ENCODE data around the gene MADCAM1.

MADCAM1 gene

DNA sequence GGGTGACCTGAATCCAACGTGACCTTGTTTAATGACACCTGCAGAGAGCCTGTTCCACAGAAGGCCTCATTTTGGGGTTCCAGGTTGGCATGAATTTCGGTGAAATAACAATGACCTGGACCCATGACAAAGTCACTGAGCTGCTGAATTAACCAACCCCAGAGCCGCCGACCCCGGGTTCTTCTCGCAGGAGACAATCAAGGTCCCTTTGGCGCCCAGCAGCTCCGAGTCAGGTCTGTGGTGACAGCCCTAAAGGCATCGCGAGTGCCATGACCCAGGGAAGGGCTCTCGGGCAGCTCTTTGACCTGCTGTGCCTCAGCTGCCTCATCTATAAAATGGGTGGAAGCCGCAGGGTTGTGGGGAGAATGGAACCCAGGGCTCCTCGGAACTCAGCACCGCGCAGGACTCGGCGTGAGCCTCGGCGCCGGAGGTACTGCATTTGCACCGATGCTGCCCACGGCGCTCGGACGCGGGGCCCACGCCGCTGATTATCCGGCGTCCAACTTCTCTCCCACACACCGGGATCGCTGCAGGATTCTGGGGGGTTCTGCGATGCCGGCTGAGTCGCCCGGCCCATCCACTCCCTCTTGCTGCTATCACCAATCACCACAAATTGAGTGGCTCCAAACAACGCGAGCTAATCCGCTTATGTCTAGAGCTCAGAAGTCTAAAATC lies 41.1 kb upstream of the MADCAM1 start:
- Histone ChIP-seq H3K4me3 (ENCODE audit: low read length, poor library complexity, severe bottlenecking) (no peak overlapping the region), H3K9me2 (replicated peaks; ENCODE audit: low read depth, low read length) (no peaks in the 10 kb centered on the region), H3K4me2 (ENCODE audit: low read depth, low read length, poor library complexity, severe bottlenecking) (no peak overlapping the region), H3K79me2 (ENCODE audit: insufficient read depth, low read length) (no peaks in the 10 kb centered on the region), H3K36me3 (ENCODE audit: insufficient read depth, low read length) (no peaks in the 10 kb centered on the region), H3K9ac (ENCODE audit: low read depth, low read length, poor library complexity, severe bottlenecking) (no peak overlapping the region), H3K4me1 (ENCODE audit: insufficient read depth, low read length, poor library complexity, severe bottlenecking) (no peaks in the 10 kb centered on the region), H3K9me3 (ENCODE audit: insufficient read depth, low read depth, low read length) (peaks cover 31% of the 10 kb centered on the region; the same call in 1 of the 2 replicates), H3F3A (ENCODE audit: low read depth) (no peaks in the 10 kb centered on the region; the same call in 1 of the 2 replicates), H2AFZ (ENCODE audit: low read length) (no peak overlapping the region), H3K27me3 (ENCODE audit: insufficient read depth, low read length, poor library complexity, severe bottlenecking) (no peaks in the 10 kb centered on the region), H4K20me1 (ENCODE audit: insufficient read depth, low read length, poor library complexity, severe bottlenecking) (no peaks in the 10 kb centered on the region)
- TF ChIP-seq EZH2phosphoT487 (IDR thresholded peaks at IDR 0.05; ENCODE audit: borderline replicate concordance) = no peak
- TF ChIP-seq, protein P1, sequence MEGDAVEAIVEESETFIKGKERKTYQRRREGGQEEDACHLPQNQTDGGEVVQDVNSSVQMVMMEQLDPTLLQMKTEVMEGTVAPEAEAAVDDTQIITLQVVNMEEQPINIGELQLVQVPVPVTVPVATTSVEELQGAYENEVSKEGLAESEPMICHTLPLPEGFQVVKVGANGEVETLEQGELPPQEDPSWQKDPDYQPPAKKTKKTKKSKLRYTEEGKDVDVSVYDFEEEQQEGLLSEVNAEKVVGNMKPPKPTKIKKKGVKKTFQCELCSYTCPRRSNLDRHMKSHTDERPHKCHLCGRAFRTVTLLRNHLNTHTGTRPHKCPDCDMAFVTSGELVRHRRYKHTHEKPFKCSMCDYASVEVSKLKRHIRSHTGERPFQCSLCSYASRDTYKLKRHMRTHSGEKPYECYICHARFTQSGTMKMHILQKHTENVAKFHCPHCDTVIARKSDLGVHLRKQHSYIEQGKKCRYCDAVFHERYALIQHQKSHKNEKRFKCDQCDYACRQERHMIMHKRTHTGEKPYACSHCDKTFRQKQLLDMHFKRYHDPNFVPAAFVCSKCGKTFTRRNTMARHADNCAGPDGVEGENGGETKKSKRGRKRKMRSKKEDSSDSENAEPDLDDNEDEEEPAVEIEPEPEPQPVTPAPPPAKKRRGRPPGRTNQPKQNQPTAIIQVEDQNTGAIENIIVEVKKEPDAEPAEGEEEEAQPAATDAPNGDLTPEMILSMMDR (conservative IDR thresholded peaks at IDR 0.05; ENCODE audit: low read length) = no peak

DNA sequence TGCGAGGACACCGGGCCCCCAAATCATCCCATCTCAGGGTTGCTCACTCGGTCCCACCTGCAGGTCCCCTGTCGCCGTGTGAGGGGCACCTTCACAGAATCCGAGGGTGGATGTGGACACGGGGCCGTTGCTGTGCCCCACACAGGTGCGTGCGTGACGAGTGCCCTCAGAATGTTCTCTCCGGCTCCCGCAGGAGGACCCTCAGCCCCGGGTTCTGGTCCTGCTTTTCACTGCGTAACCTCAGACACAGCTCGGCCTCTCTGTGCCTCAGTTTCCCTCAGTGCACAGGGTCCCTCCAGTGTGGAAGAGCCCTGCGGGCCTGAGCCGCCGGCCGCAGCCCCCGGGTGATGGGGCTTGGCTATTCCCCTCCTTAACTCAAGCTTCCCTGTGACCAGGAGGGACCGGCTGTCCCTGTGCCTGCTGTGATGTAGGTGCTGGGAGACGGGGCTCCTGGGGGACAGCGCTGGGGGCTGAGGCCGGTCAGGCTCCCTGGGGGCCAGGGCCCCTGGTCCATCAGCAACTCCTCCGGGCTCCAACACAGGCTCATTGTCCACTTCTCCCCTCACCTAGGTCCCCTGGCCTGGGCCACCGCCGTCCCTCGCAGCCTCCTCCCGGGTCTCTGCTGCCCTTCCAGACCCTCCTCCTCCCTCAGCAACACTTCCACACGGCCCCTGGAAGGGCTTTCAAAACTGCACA lies 40.3 kb upstream of the MADCAM1 start:
- Histone ChIP-seq H3K9me3 (ENCODE audit: insufficient read depth, low read depth, low read length) (peaks cover 27% of the 10 kb centered on the region; the same call in 1 of the 2 replicates), H3K4me3 (ENCODE audit: low read length, poor library complexity, severe bottlenecking) (no peak overlapping the region), H3K9me2 (replicated peaks; ENCODE audit: low read depth, low read length) (no peaks in the 10 kb centered on the region), H3K27me3 (ENCODE audit: insufficient read depth, low read length, poor library complexity, severe bottlenecking) (no peaks in the 10 kb centered on the region), H3F3A (ENCODE audit: low read depth) (no peaks in the 10 kb centered on the region; the same call in 1 of the 2 replicates), H3K36me3 (ENCODE audit: insufficient read depth, low read length) (no peaks in the 10 kb centered on the region), H3K9ac (ENCODE audit: low read depth, low read length, poor library complexity, severe bottlenecking) (no peak overlapping the region), H3K4me1 (ENCODE audit: insufficient read depth, low read length, poor library complexity, severe bottlenecking) (no peaks in the 10 kb centered on the region), H2AFZ (ENCODE audit: low read length) (no peak overlapping the region), H4K20me1 (ENCODE audit: insufficient read depth, low read length, poor library complexity, severe bottlenecking) (no peaks in the 10 kb centered on the region), H3K4me2 (ENCODE audit: low read depth, low read length, poor library complexity, severe bottlenecking) (no peak overlapping the region), H3K79me2 (ENCODE audit: insufficient read depth, low read length) (no peaks in the 10 kb centered on the region)
- TF ChIP-seq, protein P1 (conservative IDR thresholded peaks at IDR 0.05; ENCODE audit: low read length) = no peak
- no peak for TF ChIP-seq EZH2phosphoT487 (IDR thresholded peaks at IDR 0.05; ENCODE audit: borderline replicate concordance)

DNA sequence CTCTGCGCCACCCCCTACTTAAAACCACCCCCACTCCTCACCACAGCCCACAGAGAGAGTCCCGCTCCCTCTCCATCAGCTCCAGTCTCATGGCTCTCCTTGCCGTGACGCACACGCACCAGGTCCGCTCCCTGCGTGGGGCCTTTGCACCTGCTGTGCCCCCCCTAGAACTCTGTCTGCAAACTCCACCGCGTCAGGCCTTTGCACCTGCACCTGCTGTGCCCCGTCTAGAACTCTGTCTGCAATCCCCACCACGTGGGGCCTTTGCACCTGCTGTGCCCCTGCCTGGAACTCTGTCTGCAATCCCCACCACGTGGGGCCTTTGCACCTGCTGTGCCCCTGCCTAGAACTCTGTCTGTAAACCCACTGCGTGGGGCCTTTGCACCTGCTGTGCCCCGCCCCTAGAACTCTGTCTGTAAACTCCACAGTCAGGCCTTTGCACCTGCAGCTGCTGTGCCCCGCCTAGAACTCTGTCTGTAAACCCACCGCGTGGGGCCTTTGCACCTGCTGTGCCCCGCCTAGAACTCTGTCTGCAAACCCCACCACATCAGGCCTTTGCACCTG lies 39.7 kb upstream of the MADCAM1 start:
- no peaks in the 10 kb centered on the region for H3K79me2 ChIP-seq (ENCODE audit: insufficient read depth, low read length)
- no peak overlapping the region for H3K4me2 ChIP-seq (ENCODE audit: low read depth, low read length, poor library complexity, severe bottlenecking)
- H3K27me3 ChIP-seq (ENCODE audit: insufficient read depth, low read length, poor library complexity, severe bottlenecking) = no peaks in the 10 kb centered on the region
- peaks cover 21% of the 10 kb centered on the region; the same call in 1 of the 2 replicates for H3K9me3 ChIP-seq (ENCODE audit: insufficient read depth, low read depth, low read length)
- H2AFZ ChIP-seq (ENCODE audit: low read length) = no peak overlapping the region
- H3F3A ChIP-seq (ENCODE audit: low read depth) = no peaks in the 10 kb centered on the region
- H3K9ac ChIP-seq (ENCODE audit: low read depth, low read length, poor library complexity, severe bottlenecking) = no peak overlapping the region
- H3K4me1 ChIP-seq (ENCODE audit: insufficient read depth, low read length, poor library complexity, severe bottlenecking) = no peaks in the 10 kb centered on the region
- no peak overlapping the region for H3K4me3 ChIP-seq (ENCODE audit: low read length, poor library complexity, severe bottlenecking)
- TF ChIP-seq, protein P1 (conservative IDR thresholded peaks at IDR 0.05; ENCODE audit: low read length) = no peak
- no peak for TF ChIP-seq EZH2phosphoT487 (IDR thresholded peaks at IDR 0.05; ENCODE audit: borderline replicate concordance)
- no peaks in the 10 kb centered on the region for H4K20me1 ChIP-seq (ENCODE audit: insufficient read depth, low read length, poor library complexity, severe bottlenecking)
- H3K9me2 ChIP-seq (replicated peaks; ENCODE audit: low read depth, low read length) = no peaks in the 10 kb centered on the region
- no peaks in the 10 kb centered on the region for H3K36me3 ChIP-seq (ENCODE audit: insufficient read depth, low read length)
